ENCODE data around the gene CCDC167. TPM values are rescaled to one million over a fixed set of nuclear protein-coding genes. Genes with fewer than 3 reads are reported as not detected.

Gene CCDC167
- total and polyA plus RNA-seq, 12 donors = 17.5 to 103 (median 24.2) TPM

- DNase-seq = no peak
- Histone ChIP-seq H3K36me3 (no peaks in the 10 kb centered on the region), H3K9me3 (no peaks in the 10 kb centered on the region), H3K27ac (no peak overlapping the region), H3K27me3 (peaks cover 0 to 92% (median 60%) of the 10 kb centered on the region in 7 donors), H3K4me1 (peaks cover 4 to 10% (median 8%) of the 10 kb centered on the region in 9 donors), H3K4me3 (no peak overlapping the region)
- TF ChIP-seq CTCF (IDR thresholded peaks at IDR 0.05) = no peak
- ATAC-seq = no peak
- WGBS, 2 donors = 69 to 77% methylated on average over 4 of the region's 4 CpGs
- intact Hi-C loops (cut with DNase I) = no loop called here
Measured at GRCh38 chr6:37531026-37531425, 31.3 kb upstream of the CCDC167 start.

GRCh38 chr6:37530297-37530696, 30.6 kb upstream of the CCDC167 start:
- no peak overlapping the region for H3K27ac ChIP-seq
- H3K27me3 ChIP-seq = peaks cover 0 to 92% (median 53%) of the 10 kb centered on the region in 7 donors
- H3K9me3 ChIP-seq = no peaks in the 10 kb centered on the region
- intact Hi-C loops (cut with DNase I) = no loop called here
- whole genome bisulfite sequencing, 2 donors = 33 to 39% methylated on average over 5 of the region's 5 CpGs
- no peak overlapping the region for H3K4me3 ChIP-seq
- H3K36me3 ChIP-seq = no peaks in the 10 kb centered on the region
- ATAC-seq (no peak), DNase-seq (no peak)
- peaks cover 0 to 3% (median 1%) of the 10 kb centered on the region in 9 donors for H3K4me1 ChIP-seq
- TF ChIP-seq CTCF (IDR thresholded peaks at IDR 0.05) = no peak

- DNase-seq = no peak
- no peak for ATAC-seq
- peaks cover 0 to 79% (median 39%) of the 10 kb centered on the region in 7 donors for H3K27me3 ChIP-seq
- WGBS, 2 donors = 32 to 37% methylated on average over 8 of the region's 8 CpGs
- no peak overlapping the region for H3K27ac ChIP-seq
- no peak for TF ChIP-seq CTCF (IDR thresholded peaks at IDR 0.05)
- H3K36me3 ChIP-seq = no peaks in the 10 kb centered on the region
- H3K9me3 ChIP-seq = no peaks in the 10 kb centered on the region
- no peaks in the 10 kb centered on the region for H3K4me1 ChIP-seq
- no peak overlapping the region for H3K4me3 ChIP-seq
- intact Hi-C loops (cut with DNase I) = no loop called here
Measured at GRCh38 chr6:37528541-37528940, 28.8 kb upstream of the CCDC167 start.

- ATAC-seq = peak in 1 of 8 donors; percentile 31
- Histone ChIP-seq H3K4me3 (no peak overlapping the region), H3K4me1 (no peaks in the 10 kb centered on the region), H3K36me3 (no peaks in the 10 kb centered on the region), H3K9me3 (no peaks in the 10 kb centered on the region), H3K27me3 (peaks cover 0 to 75% (median 34%) of the 10 kb centered on the region in 7 donors), H3K27ac (no peak overlapping the region)
- DNase-seq = no peak
- intact Hi-C loops (cut with DNase I) = no loop called here
- WGBS, 2 donors = 64 to 66% methylated on average over 12 of the region's 12 CpGs
- no peak for TF ChIP-seq CTCF (IDR thresholded peaks at IDR 0.05)
Measured at GRCh38 chr6:37525460-37526357, 26.0 kb upstream of the CCDC167 start.
